Neuron (in vitro differentiated cells): Measurements from ENCODE around the gene SPATS2L.

Source experiments
- H2AFZ ChIP-seq: one replicate; pipeline ENCODE4 v1.6.1; 2013; ENCODE audit warnings: low read depth, mild to moderate bottlenecking, inconsistent platforms, low read length, moderate library complexity
- H3K27me3 ChIP-seq: one replicate; pipeline ENCODE4 v1.6.1; 2013; ENCODE audit warnings: low read length; ENCODE audit not compliant: insufficient read depth
- H3K36me3 ChIP-seq: one replicate; pipeline ENCODE4 v1.6.1; 2013; ENCODE audit warnings: low read length; ENCODE audit not compliant: insufficient read depth
- H3K4me1 ChIP-seq: one replicate; pipeline ENCODE4 v1.6.1; 2013; ENCODE audit warnings: low read length; ENCODE audit not compliant: insufficient read depth
- H3K4me3 ChIP-seq: 2 replicates; pipeline ENCODE4 v1.5.1; 2013; ENCODE audit warnings: mild to moderate bottlenecking, low read length, moderate library complexity
- H3K9me3 ChIP-seq: one replicate; pipeline ENCODE4 v1.6.1; 2013; ENCODE audit warnings: low read length

The SPATS2L gene

DNA sequence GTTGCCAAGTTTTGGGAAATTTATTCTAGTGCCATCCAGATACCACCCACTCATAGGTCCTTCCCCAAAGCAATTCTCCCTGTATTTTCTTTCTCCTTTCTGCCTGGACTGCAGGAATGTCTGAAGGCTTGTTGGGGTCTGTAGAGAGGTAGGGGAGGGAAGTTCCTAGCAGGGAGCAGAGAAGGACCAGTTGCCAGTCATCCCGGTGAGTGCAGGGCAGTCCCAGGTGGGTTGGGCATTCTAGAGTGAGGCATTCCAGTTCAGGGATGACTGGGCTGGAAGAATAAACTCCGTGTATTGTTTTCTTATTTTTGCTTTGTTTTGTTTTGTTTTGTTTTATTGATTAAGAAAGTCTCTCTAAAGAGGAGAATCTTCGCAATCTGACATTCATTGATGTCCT lies 58.1 kb downstream of the SPATS2L start:
- H3K4me1 ChIP-seq = peaks cover 13% of the 10 kb centered on the region
- H3K9me3 ChIP-seq = no peaks in the 10 kb centered on the region
- no peak overlapping the region for H2AFZ ChIP-seq
- H3K4me3 ChIP-seq = no peak overlapping the region
- H3K27me3 ChIP-seq = no peaks in the 10 kb centered on the region
- no peaks in the 10 kb centered on the region for H3K36me3 ChIP-seq

DNA sequence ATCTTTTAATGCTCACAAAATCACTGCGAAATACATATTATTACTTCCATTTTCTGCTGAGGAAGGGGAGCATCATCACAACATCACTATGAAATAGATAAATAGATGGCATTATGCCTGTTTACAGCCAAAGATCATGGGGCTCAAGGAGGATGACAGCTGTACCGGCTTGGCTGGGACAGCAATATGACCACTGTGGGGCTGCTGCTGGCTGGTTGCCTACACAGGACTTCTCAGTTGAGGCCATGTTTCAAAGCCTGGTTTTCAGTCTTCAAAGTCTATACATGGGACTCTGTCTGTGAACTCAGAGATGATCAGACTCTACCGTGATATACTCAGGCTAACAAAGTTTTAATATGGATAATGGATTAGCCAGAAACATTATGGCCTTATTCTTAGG lies 58.7 kb downstream of the SPATS2L start:
- H3K4me1 ChIP-seq = peaks cover 13% of the 10 kb centered on the region
- no peaks in the 10 kb centered on the region for H3K36me3 ChIP-seq
- no peak overlapping the region for H2AFZ ChIP-seq
- H3K4me3 ChIP-seq = no peak overlapping the region
- H3K27me3 ChIP-seq = no peaks in the 10 kb centered on the region
- no peaks in the 10 kb centered on the region for H3K9me3 ChIP-seq

DNA sequence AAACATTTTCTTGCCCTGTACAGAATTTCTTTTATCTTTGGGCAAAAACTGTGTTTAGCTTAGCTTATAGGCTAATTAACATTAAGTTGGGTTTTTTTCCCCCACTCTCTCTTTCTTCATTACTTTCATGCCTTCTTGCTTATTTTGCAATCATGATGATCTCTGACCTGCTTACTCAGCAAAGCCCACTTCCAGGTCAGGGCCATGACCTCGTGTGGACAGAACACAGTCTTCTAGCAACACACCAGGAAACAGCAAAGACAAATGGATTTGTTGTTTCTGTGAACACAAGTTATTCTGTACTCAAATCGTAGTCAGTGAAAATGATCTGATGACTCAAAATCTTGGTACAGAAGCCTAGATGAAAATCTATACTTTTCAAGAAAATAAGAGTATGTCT lies 60.7 kb downstream of the SPATS2L start:
- H2AFZ ChIP-seq = no peak overlapping the region
- no peaks in the 10 kb centered on the region for H3K27me3 ChIP-seq
- no peak overlapping the region for H3K4me3 ChIP-seq
- H3K9me3 ChIP-seq = no peaks in the 10 kb centered on the region
- H3K4me1 ChIP-seq = peaks cover 13% of the 10 kb centered on the region
- no peaks in the 10 kb centered on the region for H3K36me3 ChIP-seq

DNA sequence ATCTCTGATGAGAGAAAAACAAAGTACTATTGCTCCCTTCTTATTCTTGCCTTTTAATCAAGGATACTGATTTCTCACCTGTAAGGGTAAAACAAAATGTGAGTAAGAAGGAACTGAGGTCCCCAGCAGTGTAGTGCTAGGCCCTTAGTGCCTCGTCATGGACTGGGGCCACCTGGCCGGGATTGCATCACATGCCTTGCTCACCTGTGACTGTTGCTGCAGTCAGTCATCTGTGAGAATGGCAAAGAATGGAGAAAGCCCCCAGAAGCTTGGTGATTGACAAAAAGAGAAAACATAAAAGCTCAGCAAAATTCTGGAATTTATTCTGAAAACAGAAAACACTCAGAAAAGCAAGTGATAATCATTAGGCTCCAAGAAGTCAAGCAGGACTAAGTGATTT lies 63.4 kb downstream of the SPATS2L start:
- H2AFZ ChIP-seq = no peak overlapping the region
- no peaks in the 10 kb centered on the region for H3K36me3 ChIP-seq
- no peaks in the 10 kb centered on the region for H3K9me3 ChIP-seq
- no peak overlapping the region for H3K4me3 ChIP-seq
- H3K4me1 ChIP-seq = peaks cover 13% of the 10 kb centered on the region
- no peaks in the 10 kb centered on the region for H3K27me3 ChIP-seq

DNA sequence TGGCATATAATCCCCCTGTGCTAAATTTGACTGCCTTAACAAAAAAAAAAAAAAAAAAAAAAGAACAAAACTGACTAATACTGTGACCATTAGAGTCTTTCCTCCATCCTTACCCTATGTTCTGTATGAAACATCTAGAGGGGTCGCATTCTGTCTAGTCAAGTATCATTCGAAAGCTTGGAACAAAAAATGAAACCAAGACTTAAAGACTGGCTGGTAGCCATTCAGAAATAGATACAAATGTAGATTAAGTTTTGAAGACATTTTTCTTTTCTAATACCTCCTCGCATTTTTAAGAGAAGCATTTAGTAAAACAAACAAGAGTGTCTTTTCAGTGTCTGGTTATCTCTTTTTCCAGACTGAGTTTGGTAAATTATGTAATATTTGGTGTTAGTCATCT lies 66.7 kb downstream of the SPATS2L start:
- H2AFZ ChIP-seq = no peak overlapping the region
- peaks cover 4% of the 10 kb centered on the region for H3K4me1 ChIP-seq
- H3K4me3 ChIP-seq = no peak overlapping the region
- no peaks in the 10 kb centered on the region for H3K36me3 ChIP-seq
- H3K27me3 ChIP-seq = no peaks in the 10 kb centered on the region
- H3K9me3 ChIP-seq = no peaks in the 10 kb centered on the region

DNA sequence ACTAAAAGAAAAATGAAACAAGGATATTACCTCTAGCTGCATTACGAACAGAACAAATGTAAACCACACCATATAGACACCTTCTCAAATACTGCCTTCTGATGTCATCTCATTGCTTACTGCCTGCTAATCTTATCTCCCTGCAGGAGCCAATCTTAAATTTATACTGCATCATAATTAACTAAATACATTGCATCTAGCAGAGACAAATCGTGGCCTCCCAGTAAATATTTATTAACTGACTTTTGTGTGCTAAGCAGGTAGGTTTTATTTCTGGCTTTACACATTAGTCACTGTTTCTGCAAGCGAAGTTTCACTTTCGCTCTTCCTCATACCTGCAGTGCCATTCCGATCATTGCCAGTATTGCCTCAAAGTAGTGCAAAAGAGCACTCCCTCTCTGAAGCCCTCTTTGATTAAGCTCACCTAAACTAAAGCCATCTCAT lies 67.5 kb downstream of the SPATS2L start:
- Histone ChIP-seq H3K9me3 (no peaks in the 10 kb centered on the region), H2AFZ (no peak overlapping the region), H3K4me1 (peaks cover 12% of the 10 kb centered on the region), H3K36me3 (no peaks in the 10 kb centered on the region), H3K4me3 (no peak overlapping the region), H3K27me3 (no peaks in the 10 kb centered on the region)

DNA sequence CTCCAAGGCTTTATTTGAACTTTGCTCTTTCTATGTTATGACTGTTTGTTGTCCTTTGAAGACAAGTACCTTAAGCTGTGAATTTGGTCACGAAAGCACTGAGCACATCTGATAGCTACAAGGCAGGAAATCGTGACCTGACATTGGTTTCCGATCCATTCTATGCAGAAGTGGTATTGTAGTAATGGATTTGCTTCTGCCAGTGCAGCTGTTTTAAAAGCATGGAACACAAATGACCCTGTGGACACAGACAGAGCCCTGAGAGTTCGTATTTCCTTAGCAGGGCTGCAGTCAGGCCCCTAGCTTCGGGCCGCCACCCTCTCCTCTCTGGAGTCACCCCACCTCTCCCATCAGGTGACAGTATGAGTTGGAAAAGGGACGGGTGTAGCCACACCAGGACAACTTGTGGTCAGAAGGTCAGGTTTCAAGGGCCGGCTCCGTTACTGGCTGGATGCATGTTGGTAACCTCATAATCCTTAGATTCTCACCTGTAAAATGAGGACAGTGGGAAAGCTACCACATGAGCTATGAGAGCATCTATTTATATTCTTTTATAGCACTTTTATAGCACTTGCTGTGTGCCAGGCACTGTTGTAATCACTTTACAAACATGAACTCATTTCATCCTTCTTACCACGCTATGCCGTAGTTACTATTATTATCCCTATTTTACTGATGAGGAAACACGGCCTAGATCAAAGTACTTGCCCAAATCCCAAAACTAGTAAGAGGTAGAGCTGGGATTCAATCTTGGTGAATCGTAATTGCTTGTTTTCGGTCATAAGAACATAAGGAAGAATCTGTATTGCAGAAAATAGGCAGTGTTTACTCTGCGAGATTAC lies 70.2 kb downstream of the SPATS2L start:
- no peaks in the 10 kb centered on the region for H3K27me3 ChIP-seq
- H2AFZ ChIP-seq = no peak overlapping the region
- no peaks in the 10 kb centered on the region for H3K9me3 ChIP-seq
- peaks cover 38% of the 10 kb centered on the region for H3K4me1 ChIP-seq
- H3K36me3 ChIP-seq = no peaks in the 10 kb centered on the region
- H3K4me3 ChIP-seq = no peak overlapping the region

DNA sequence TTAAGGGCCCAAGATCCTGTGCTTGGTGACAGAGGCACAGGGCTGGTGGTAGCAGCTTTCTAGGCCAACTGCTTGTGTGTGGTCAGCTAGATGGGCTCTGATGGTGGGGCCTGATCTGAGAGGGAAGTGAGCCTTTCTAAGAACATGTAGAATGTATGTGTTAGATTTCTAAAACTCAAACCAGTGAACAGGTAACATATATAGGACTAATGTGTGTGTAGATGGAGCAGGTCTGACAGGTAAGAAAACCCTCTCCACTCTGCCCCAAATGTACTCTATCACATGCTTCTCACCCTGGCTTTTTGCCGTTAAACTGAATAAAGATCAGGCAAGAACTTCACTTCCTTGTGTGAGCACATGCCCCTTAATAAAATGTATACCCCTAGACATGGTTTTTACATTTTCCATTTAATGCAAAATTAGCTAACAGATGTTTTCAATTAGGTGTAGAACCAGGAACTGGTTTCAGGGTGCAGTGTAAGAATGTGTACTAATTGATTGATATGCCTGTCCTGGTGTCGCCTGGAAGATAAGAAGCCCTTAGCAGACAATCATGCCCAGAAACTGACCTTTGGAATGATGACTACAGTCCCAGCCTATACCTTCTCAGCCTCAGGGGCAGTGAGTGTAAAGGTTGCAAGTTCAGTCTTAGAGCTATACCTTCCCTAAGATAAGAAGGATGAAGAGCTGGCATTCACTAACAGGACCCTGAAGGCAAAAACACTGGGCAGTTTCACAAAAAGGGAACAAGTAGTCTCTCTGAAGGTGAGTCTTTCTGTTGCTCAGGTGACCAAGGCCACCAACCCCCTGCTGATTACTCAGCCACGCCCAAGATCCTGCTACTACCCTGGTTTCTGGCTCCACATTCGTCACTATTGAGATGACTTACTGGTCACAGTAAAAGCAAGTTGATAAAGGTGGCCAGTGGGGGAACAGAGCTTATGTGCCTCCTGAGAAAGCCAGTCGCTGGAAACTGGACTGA lies 71.2 kb downstream of the SPATS2L start:
- Histone ChIP-seq H3K9me3 (no peaks in the 10 kb centered on the region), H3K27me3 (no peaks in the 10 kb centered on the region), H3K4me1 (peaks cover 43% of the 10 kb centered on the region), H3K36me3 (no peaks in the 10 kb centered on the region), H3K4me3 (no peak overlapping the region), H2AFZ (no peak overlapping the region)

DNA sequence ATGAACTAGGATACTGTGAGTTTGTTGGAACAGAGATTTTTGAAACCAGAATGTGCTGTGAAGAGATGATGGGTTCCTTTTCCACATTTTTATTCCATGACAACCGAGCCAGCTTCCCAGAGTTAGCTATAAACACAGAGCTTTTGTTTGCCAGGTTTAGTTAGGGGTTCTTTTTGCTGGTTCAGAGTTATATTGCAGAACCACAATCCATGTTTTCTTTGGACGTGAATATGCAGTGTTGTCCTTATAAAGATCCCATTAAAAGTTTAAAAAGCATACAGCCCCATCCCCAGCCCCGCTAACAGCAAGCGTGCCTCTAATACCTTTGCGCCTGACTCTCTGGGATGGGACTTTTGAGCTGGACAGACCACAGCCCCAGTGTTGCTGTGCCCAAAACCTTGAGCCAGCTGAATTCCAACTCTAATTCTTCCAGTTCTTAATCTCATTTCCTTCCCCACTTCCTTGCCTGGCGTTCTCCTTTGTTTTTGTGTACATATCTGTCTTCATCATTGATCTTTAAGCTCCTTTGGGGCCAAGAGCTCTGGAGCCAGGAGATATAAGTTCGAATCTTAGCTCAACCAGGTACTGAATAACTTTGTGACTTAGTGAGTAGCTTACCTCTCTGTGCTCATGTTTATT lies 72.3 kb downstream of the SPATS2L start:
- Histone ChIP-seq H2AFZ (no peak overlapping the region), H3K9me3 (no peaks in the 10 kb centered on the region), H3K27me3 (no peaks in the 10 kb centered on the region), H3K4me1 (peaks cover 54% of the 10 kb centered on the region), H3K4me3 (no peak overlapping the region), H3K36me3 (no peaks in the 10 kb centered on the region)

DNA sequence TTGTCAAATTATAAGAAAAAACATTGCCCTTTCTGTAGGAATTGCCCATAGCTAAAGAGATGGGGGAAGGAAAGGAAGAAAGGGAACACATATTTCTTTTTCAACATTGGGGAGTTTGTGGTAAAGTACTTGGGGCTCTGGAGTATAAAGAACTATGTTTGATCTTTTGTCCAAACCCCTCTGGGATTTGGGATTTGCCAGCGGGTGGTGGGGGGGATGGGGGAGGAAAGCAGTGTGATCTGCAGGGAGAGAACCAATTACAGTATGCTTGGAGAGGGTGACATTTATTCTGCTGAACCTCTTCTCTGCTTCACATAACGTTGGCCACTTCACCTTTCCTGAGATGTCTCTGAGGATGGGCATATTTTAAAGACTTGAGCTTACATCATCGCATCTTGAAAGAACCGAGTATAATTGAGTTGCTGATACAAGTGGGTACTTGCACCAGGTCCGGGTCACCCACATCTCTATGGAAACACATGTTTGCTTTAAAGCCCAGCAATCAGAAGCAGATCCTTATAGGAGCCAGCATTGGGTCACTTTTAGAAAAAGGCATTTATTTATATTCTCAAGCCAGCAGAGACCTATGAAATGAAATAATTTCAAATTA lies 73.1 kb downstream of the SPATS2L start:
- H3K27me3 ChIP-seq = no peaks in the 10 kb centered on the region
- H3K9me3 ChIP-seq = no peaks in the 10 kb centered on the region
- no peaks in the 10 kb centered on the region for H3K36me3 ChIP-seq
- H2AFZ ChIP-seq = peak overlapping the region; percentile 8
- peaks cover 55% of the 10 kb centered on the region for H3K4me1 ChIP-seq
- peak overlapping the region; percentile 29 for H3K4me3 ChIP-seq

DNA sequence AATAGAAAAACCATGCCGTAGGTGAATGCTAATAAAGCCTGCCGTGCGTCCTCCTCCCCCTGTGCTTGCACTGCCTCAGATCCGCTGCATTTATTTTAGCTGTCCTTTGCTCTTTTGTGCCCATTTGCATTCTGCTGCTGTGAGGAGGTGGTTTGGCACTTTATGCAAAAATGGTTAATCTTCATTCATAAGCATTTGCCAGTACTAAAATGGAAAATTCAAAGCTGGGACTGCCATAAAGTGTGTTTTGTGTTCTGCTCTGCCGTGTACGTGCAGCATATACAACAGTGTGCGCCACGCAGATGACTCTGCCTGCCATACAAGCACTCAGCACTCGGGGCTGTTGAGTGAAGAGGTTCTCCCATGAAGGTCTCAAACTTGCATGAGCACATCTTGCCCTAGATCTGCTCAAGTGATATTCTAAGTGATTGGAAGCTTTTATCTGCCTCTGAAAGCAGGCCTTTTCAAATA lies 73.6 kb downstream of the SPATS2L start:
- Histone ChIP-seq H3K4me3 (peak overlapping the region; percentile 29), H3K27me3 (no peaks in the 10 kb centered on the region), H3K9me3 (no peaks in the 10 kb centered on the region), H2AFZ (peak overlapping the region; percentile 8), H3K4me1 (peaks cover 55% of the 10 kb centered on the region), H3K36me3 (no peaks in the 10 kb centered on the region)

DNA sequence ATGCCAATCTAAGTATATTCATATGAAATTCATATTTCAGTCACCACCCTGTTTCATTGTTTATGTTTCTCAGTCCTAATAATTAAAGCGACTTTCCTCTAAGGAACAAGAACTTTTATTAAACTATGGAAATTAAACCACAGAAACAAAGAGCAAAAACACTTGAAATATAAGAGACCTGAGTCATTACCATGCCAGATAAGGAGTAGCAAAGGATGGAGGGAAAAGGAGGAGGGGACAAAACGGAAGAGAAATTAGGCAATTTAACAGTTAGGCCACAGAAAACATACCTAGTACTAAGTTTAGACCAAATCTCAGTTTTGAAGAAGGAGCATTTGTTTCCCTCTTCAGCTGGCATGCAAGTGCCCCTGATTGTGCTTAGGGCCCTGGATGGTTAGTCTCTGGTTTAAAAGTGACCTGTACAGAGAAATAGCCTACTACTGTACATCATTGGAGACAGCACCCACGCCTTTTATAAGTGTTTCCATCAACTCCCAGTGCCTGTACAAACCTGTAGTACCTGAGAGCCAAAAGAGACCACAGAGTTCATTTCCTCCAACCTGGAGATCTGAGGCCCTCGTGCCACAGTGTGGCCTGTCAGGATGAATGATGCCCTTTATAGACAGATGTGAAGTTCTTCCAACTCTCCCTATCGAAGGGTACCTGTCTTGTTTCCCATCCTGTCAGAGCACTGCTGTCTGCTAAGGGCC lies 74.5 kb downstream of the SPATS2L start:
- Histone ChIP-seq H3K36me3 (no peaks in the 10 kb centered on the region), H2AFZ (no peak overlapping the region), H3K4me3 (no peak overlapping the region), H3K27me3 (no peaks in the 10 kb centered on the region), H3K4me1 (peaks cover 55% of the 10 kb centered on the region), H3K9me3 (no peaks in the 10 kb centered on the region)
